ENCODE results near the gene FRY. TPM values are rescaled to one million over a fixed set of nuclear protein-coding genes. Genes with fewer than 3 reads are reported as not detected.

The FRY gene
- total and polyA plus RNA-seq, 10 of the 15 experiments (the other 5 are each of a cell fraction or from before 2014, with no cell fraction given) = 0.18 to 1.4 (median 0.30) TPM

DNA sequence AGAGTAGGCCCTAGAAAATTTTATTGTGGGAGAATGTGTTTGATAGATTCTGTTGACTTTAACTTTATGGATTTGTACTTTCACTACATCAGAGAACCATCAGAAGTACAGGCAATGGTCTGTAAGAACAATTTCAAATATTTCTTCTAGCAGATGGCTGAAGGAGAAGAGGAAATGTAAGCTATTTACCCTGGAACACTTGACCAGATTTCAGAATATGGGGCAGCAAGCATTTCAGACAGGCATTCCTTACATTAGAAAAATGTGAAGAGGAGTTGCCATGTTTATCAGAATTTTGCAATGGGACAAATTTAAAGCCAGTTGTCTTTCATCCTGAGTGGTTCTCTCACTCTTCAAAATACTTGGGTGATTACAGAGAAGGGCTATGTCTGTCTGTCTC, 7.5 kb downstream of the FRY start (continued):
- TF ChIP-seq, protein P1, sequence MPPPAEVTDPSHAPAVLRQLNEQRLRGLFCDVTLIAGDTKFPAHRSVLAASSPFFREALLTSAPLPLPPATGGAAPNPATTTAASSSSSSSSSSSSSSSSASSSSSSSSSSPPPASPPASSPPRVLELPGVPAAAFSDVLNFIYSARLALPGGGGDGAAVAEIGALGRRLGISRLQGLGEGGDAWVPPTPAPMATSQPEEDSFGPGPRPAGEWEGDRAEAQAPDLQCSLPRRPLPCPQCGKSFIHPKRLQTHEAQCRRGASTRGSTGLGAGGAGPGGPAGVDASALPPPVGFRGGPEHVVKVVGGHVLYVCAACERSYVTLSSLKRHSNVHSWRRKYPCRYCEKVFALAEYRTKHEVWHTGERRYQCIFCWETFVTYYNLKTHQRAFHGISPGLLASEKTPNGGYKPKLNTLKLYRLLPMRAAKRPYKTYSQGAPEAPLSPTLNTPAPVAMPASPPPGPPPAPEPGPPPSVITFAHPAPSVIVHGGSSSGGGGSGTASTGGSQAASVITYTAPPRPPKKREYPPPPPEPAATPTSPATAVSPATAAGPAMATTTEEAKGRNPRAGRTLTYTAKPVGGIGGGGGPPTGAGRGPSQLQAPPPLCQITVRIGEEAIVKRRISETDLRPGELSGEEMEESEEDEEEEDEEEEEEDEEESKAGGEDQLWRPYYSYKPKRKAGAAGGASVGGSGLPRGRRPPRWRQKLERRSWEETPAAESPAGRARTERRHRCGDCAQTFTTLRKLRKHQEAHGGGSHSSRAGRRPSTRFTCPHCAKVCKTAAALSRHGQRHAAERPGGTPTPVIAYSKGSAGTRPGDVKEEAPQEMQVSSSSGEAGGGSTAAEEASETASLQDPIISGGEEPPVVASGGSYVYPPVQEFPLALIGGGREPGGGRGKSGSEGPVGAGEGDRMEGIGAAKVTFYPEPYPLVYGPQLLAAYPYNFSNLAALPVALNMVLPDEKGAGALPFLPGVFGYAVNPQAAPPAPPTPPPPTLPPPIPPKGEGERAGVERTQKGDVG (CRISPR knock-in tag; IDR thresholded peaks at IDR 0.05) = no peak
- TF ChIP-seq MTA3 (IDR thresholded peaks at IDR 0.05; ENCODE audit: borderline replicate concordance, low read length) = no peak
- TF ChIP-seq, protein P2, sequence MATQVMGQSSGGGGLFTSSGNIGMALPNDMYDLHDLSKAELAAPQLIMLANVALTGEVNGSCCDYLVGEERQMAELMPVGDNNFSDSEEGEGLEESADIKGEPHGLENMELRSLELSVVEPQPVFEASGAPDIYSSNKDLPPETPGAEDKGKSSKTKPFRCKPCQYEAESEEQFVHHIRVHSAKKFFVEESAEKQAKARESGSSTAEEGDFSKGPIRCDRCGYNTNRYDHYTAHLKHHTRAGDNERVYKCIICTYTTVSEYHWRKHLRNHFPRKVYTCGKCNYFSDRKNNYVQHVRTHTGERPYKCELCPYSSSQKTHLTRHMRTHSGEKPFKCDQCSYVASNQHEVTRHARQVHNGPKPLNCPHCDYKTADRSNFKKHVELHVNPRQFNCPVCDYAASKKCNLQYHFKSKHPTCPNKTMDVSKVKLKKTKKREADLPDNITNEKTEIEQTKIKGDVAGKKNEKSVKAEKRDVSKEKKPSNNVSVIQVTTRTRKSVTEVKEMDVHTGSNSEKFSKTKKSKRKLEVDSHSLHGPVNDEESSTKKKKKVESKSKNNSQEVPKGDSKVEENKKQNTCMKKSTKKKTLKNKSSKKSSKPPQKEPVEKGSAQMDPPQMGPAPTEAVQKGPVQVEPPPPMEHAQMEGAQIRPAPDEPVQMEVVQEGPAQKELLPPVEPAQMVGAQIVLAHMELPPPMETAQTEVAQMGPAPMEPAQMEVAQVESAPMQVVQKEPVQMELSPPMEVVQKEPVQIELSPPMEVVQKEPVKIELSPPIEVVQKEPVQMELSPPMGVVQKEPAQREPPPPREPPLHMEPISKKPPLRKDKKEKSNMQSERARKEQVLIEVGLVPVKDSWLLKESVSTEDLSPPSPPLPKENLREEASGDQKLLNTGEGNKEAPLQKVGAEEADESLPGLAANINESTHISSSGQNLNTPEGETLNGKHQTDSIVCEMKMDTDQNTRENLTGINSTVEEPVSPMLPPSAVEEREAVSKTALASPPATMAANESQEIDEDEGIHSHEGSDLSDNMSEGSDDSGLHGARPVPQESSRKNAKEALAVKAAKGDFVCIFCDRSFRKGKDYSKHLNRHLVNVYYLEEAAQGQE (IDR thresholded peaks at IDR 0.05; ENCODE audit: low read depth, low read length) = no peak

DNA sequence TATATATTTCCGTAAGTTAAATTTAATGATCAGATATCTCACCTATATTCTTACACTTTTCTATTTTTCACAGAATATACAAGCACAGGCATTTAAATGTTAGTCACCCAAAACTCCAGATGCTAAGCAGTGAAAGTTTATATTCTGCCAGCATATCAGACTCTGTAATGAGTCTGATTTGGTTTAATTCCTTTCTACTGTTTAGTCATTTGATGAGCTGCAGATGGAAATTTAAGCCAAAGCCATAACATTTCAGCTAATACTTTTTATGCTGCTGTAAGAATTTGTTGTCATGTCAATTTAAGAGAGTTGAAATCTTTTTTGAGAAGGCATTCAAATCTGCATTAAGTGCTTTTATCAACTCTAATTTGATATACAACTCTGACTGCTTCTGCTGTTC, 8.0 kb downstream of the FRY start:
- Histone ChIP-seq H3K79me2 (ENCODE audit: control insufficient read depth, insufficient read depth, low read length) (no peaks in the 10 kb centered on the region), H3K9me3 (replicated peaks; ENCODE audit: control insufficient read depth, insufficient read depth, low read length) (no peaks in the 10 kb centered on the region), H3K4me2 (ENCODE audit: control insufficient read depth, insufficient read depth) (no peak overlapping the region), H3K9ac (ENCODE audit: control insufficient read depth, insufficient read depth, low read length) (no peak overlapping the region), H4K20me1 (ENCODE audit: control insufficient read depth, insufficient read depth) (no peaks in the 10 kb centered on the region), H2AFZ (ENCODE audit: control insufficient read depth, low read depth, low read length) (no peak overlapping the region), H3K27ac (ENCODE audit: control insufficient read depth, insufficient read depth) (no peak overlapping the region), H3K4me1 (ENCODE audit: control insufficient read depth, insufficient read depth, low read length) (peaks cover 4% of the 10 kb centered on the region; the same call in 1 of the 2 replicates), H3K27me3 (replicated peaks in 1 of 2; ENCODE audit: control insufficient read depth in 2 of 2, insufficient read depth in 2 of 2, low read length in 1 of 2) (no peaks in the 10 kb centered on the region), H3K36me3 (ENCODE audit: control insufficient read depth in 2 of 2, insufficient read depth in 2 of 2, low read length in 1 of 2) (no peaks in the 10 kb centered on the region), H3K4me3 (no peak overlapping the region)
- TF ChIP-seq PAX8 (IDR thresholded peaks at IDR 0.05) (no peak), TARDBP (IDR thresholded peaks at IDR 0.05; ENCODE audit: borderline replicate concordance) (no peak), RAD51 (IDR thresholded peaks at IDR 0.05) (no peak), SMC3 (IDR thresholded peaks at IDR 0.05; ENCODE audit: borderline replicate concordance, low read length) (no peak), GATAD2B (conservative IDR thresholded peaks at IDR 0.05; ENCODE audit: low read depth) (no peak), SMAD1 (IDR thresholded peaks at IDR 0.05; ENCODE audit: low read depth, partially characterized antibody) (no peak)
- ChIA-PET RAD21 (ENCODE audit: unreplicated experiment) (interaction anchor here (1.5 kb wide), 1 partner anchor 130 kb away, joined by 3 read pairs; no protein-coding TSS in a partner anchor), SMC1A (ENCODE audit: uncharacterized antibody, unreplicated experiment) (interaction anchor here (3.7 kb wide), 1 partner anchor 8 kb away, joined by 11 read pairs; the partner anchor contains the start of gene FRY), CTCF (interaction anchor here (1.2 kb wide), 1 partner anchor 12 kb away, joined by 3 read pairs; no protein-coding TSS in a partner anchor), POLR2A (no interaction called here)
- no peak for FAIRE-seq
- intact Hi-C loops (cut with micrococcal nuclease; ENCODE audit: unreplicated experiment) (no loop called here), in situ Hi-C loops (cut with MboI) (no loop called here)
- BruUV-seq (replicated peaks) = no TSS peak
- 100% methylated on average over 1 of the region's 1 CpG for WGBS (ENCODE audit: insufficient coverage, insufficient replicate concordance, low lambda C conversion rate, missing lambda C conversion rate)
- ATAC-seq = no peak
- no peak for DNase-seq (ENCODE audit: low read depth, low spot score)
